PC-3 (cell line): Measurements from ENCODE around the gene CDK19. TPM values are rescaled to one million over a fixed set of nuclear protein-coding genes. Genes with fewer than 3 reads are reported as not detected.

Source experiments
- ATAC-seq: fragments of 200-7000 bp; cut with Tn5 transposase; 2 replicates; pipeline ENCODE4 v1.9.1; 2020; ENCODE audit warnings: mild to moderate bottlenecking, moderate library complexity
- BruUV-seq: library from RNA; stranded (reverse); fragments of 400-500 nt; replicated peaks from 2 replicates; lab custom pipeline; 2021; lab: Mats Ljungman, UMichigan
- CTCF ChIA-PET: fragments of 300-600 bp; sonication (Branson Sonifier 250); formaldehyde crosslinking; loops from one replicate; lab custom pipeline; 2022; ENCODE audit warnings: antibody characterized with exemption; lab: Charles Lee
- POLR2A ChIA-PET: fragments of 300-600 bp; sonication (Branson Sonifier 250); formaldehyde crosslinking; loops from one replicate; lab custom pipeline; 2022; ENCODE audit warnings: antibody characterized with exemption; ENCODE audit not compliant: unreplicated experiment; lab: Charles Lee
- DNase-seq: peaks from one replicate; pipeline ENCODE4 v3.0.0-alpha.2; 2015
- H2AFZ ChIP-seq: fragments of 300-600 bp; sonication (generic); 2 replicates; pipeline ENCODE4 v1.6.0; 2016; ENCODE audit warnings: antibody characterized with exemption, low read length
- H3F3A ChIP-seq: fragments of 300-600 bp; sonication (generic); one replicate; pipeline ENCODE4 v1.6.0; 2017; ENCODE audit warnings: antibody characterized with exemption, low read length, control low read depth, mild to moderate bottlenecking; ENCODE audit not compliant: unreplicated experiment
- H3K27ac ChIP-seq: fragments of 300-600 bp; sonication (generic); 2 replicates; pipeline ENCODE4 v1.5.1; 2016; ENCODE audit warnings: mild to moderate bottlenecking, low read length
- H3K27me3 ChIP-seq: fragments of 300-600 bp; sonication (generic); 2 replicates; pipeline ENCODE4 v1.6.1; 2016; ENCODE audit warnings: low read length, mixed read lengths
- H3K36me3 ChIP-seq: fragments of 300-600 bp; sonication (generic); 2 replicates; pipeline ENCODE4 v1.6.1; 2016; ENCODE audit warnings: low read depth, mixed run types, low read length, mixed read lengths
- H3K4me1 ChIP-seq: fragments of 300-600 bp; sonication (generic); 2 replicates; pipeline ENCODE4 v1.5.1; 2016; ENCODE audit warnings: low read length; ENCODE audit not compliant: insufficient read depth
- H3K4me2 ChIP-seq: fragments of 300-600 bp; sonication (generic); 2 replicates; pipeline ENCODE4 v1.6.0; 2016; ENCODE audit warnings: low read length
- H3K4me3 ChIP-seq: fragments of 300-600 bp; sonication (generic); 2 replicates; pipeline ENCODE4 v1.5.1; 2016; ENCODE audit warnings: mild to moderate bottlenecking, low read length, mixed read lengths
- H3K79me2 ChIP-seq: fragments of 300-600 bp; sonication (generic); 2 replicates; pipeline ENCODE4 v1.6.1; 2017; ENCODE audit warnings: low read length, mixed read lengths
- H3K9ac ChIP-seq: fragments of 300-600 bp; sonication (generic); 2 replicates; pipeline ENCODE4 v1.6.0; 2016; ENCODE audit warnings: mild to moderate bottlenecking, low read length
- H3K9me2 ChIP-seq: fragments of 300-600 bp; sonication (generic); replicated peaks from 2 replicates; pipeline ENCODE4 v1.6.1; 2016; ENCODE audit warnings: mixed run types, low read length, mixed read lengths
- H3K9me3 ChIP-seq: fragments of 300-600 bp; sonication (generic); 2 replicates; pipeline ENCODE4 v1.6.1; 2016; ENCODE audit warnings: low read length, mixed read lengths
- H4K20me1 ChIP-seq: fragments of 300-600 bp; sonication (generic); 2 replicates; pipeline ENCODE4 v1.6.1; 2016; ENCODE audit warnings: low read length, mixed read lengths
- CTCF ChIP-seq: fragments of 300-600 bp; sonication (generic); conservative IDR thresholded peaks from 2 replicates; pipeline ENCODE4 v1.5.1; 2017; ENCODE audit warnings: antibody characterized with exemption, low read depth, mild to moderate bottlenecking, low read length
- EZH2 ChIP-seq: fragments of 300-600 bp; sonication (generic); IDR thresholded peaks from one replicate; pipeline ENCODE4 v1.6.1; 2017; ENCODE audit warnings: antibody characterized with exemption, mild to moderate bottlenecking, low read length; ENCODE audit not compliant: unreplicated experiment
- EZH2phosphoT487 ChIP-seq: fragments of 300-600 bp; sonication (generic); IDR thresholded peaks from 2 replicates; pipeline ENCODE4 v1.6.1; 2018; ENCODE audit warnings: mild to moderate bottlenecking, antibody characterized with exemption, low read length, borderline replicate concordance
- intact Hi-C: fragments of 100-400 bp; cut with micrococcal nuclease; formaldehyde crosslinking; loops from 2 replicates; pipeline ENCODE4 v1.9.0; 2023
- total RNA-seq: library from RNA; depleted of rRNA; stranded (reverse); fragments of >200 nt; gene quantifications from 2 replicates; pipeline ENCODE4 v1.2.3, GENCODE V29; 2014

Gene CDK19
- total RNA-seq, 1 experiment from 2014 or later, result 4.2 TPM

GRCh38 chr6:110693296-110693695, 122.0 kb downstream of the CDK19 start:
- no peak for ATAC-seq
- H3K4me1 ChIP-seq, result peaks cover 17% of the 10 kb centered on the region
- ChIA-PET CTCF (no interaction called here), POLR2A (no interaction called here)
- H3K36me3 ChIP-seq, result no peaks in the 10 kb centered on the region
- H3F3A ChIP-seq, result no peaks in the 10 kb centered on the region
- BruUV-seq, result no TSS peak
- no peak for DNase-seq
- H4K20me1 ChIP-seq, result no peaks in the 10 kb centered on the region
- H3K27ac ChIP-seq, result no peak overlapping the region
- H3K9me2 ChIP-seq, result no peaks in the 10 kb centered on the region
- H2AFZ ChIP-seq, result no peak overlapping the region
- no peak for TF ChIP-seq EZH2
- no peak for TF ChIP-seq EZH2phosphoT487
- TF ChIP-seq CTCF, result no peak
- no peak overlapping the region for H3K9ac ChIP-seq
- H3K9me3 ChIP-seq, result no peaks in the 10 kb centered on the region
- intact Hi-C loops, result no loop called here
- no peak overlapping the region for H3K4me3 ChIP-seq
- no peaks in the 10 kb centered on the region for H3K27me3 ChIP-seq
- no peak overlapping the region for H3K4me2 ChIP-seq
- H3K79me2 ChIP-seq, result no peaks in the 10 kb centered on the region

DNA sequence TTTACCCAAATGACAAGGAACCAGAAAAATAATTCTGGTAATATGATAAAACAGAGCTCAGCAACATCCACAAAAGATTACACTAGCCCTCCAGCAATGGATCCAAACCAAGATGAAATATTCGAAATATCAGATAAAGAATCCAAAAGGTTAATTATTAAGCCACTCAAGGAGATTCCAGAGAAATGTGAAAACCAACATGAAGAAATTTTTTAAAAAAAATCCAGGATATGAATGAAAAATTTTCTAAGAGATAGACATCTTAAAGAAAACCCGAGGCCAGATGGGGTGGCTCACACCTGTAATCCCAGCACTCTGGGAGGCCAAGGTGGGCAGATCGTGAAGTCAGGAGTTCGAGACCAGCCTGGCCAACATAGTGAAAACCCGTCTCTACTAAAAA, 124.4 kb downstream of the CDK19 start:
- CTCF ChIA-PET, result interaction anchor here (0.7 kb wide), 1 partner anchor 8 kb away, joined by 3 read pairs; no protein-coding TSS in a partner anchor
- intact Hi-C loops, result no loop called here

More for the DNA sequence above, 124.4 kb downstream of the CDK19 start:
- Histone ChIP-seq H3K27ac (no peak overlapping the region), H3K4me2 (no peak overlapping the region), H2AFZ (no peak overlapping the region), H3K9me2 (no peaks in the 10 kb centered on the region), H3K9me3 (no peaks in the 10 kb centered on the region), H3K27me3 (no peaks in the 10 kb centered on the region), H3K36me3 (no peaks in the 10 kb centered on the region), H3K4me1 (peaks cover 17% of the 10 kb centered on the region), H3K4me3 (no peak overlapping the region), H3K9ac (no peak overlapping the region), H4K20me1 (no peaks in the 10 kb centered on the region), H3F3A (no peaks in the 10 kb centered on the region), H3K79me2 (no peaks in the 10 kb centered on the region)
- TF ChIP-seq EZH2phosphoT487 (no peak), EZH2 (no peak), CTCF (no peak)
- ATAC-seq, result no peak
- DNase-seq, result no peak
- POLR2A ChIA-PET, result interaction anchor here (0.6 kb wide), 2 partner anchors 11 to 186 kb away, joined by 4 read pairs; no protein-coding TSS in a partner anchor
- no TSS peak for BruUV-seq
